GM21717 (cell line): Measurements from ENCODE around the gene MX2.

Source experiments
- ATAC-seq: cut with Tn5 transposase; IDR thresholded peaks from one replicate; pipeline ENCODE4 v1.9.1; 2021; ENCODE audit warnings: mild to moderate bottlenecking, moderate library complexity; ENCODE audit not compliant: unreplicated experiment

The MX2 gene

GRCh38 chr21:41378849-41379248, 17.0 kb downstream of the MX2 start:
- ATAC-seq: no peak

DNA sequence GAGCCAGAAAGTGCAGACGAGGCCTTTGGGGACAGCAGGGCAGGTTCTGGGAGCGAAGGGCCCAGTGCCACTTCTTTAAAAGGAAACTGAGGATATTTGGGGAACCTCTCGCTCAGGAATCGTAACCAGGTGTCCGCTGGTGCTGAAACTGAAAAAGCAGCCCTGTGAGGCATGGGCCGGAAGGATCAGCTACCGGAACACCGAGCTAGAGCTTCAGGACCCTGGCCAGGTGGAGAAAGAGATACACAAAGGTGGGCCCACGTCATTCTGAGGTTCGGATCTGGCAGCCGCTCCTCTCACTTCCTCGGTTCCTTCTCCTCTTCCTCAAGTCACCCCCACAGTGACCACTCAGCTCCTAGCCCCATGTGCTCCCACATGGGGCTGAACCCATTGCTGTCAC, 18.1 kb downstream of the MX2 start:
- no peak for ATAC-seq

DNA sequence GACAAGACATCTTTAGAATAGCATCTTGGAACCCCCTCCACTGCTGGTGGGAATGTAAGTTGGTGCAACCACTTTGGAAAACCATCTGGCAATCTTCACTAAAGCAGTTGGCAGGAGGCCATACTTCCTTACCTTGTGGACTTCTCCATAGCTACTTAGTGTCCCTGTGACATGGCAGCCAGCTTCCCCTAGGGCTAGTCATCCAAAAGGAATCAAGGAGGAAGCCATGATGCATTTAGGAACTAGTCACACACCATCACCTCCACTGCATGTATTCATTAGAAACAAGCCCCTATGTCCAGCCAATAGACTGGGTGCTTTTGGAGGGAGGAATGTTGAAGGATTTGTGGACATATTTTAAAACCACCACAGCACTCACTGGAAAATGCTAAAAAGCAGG, 19.9 kb downstream of the MX2 start:
- ATAC-seq: no peak

- no peak for ATAC-seq
These were observed 25.4 kb downstream of the MX2 start for GRCh38 chr21:41387042-41387819.

GRCh38 chr21:41387824-41388223, 26.0 kb downstream of the MX2 start:
- no peak for ATAC-seq

DNA sequence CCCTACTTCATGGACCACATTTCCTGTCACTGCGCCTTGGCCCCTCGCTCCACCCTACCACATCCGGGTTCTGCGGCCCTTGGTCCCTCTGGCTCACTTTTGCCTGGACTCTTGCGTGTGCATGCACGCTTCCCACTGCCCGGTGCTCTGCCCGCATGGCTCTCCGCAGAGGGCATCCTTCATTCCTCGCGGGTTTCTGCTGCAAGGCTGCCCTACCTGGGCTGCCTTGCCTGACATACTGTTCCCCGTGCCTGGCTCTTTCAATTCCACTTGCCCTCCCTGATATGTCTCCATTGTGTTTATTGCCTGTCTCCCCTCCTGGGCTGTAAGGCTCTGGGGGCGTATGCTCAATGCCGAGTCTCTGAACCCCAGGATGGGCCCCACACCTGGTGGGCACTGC, 26.4 kb downstream of the MX2 start:
- ATAC-seq: no peak

- no peak for ATAC-seq
These were observed 28.3 kb downstream of the MX2 start for GRCh38 chr21:41390043-41390639.

DNA sequence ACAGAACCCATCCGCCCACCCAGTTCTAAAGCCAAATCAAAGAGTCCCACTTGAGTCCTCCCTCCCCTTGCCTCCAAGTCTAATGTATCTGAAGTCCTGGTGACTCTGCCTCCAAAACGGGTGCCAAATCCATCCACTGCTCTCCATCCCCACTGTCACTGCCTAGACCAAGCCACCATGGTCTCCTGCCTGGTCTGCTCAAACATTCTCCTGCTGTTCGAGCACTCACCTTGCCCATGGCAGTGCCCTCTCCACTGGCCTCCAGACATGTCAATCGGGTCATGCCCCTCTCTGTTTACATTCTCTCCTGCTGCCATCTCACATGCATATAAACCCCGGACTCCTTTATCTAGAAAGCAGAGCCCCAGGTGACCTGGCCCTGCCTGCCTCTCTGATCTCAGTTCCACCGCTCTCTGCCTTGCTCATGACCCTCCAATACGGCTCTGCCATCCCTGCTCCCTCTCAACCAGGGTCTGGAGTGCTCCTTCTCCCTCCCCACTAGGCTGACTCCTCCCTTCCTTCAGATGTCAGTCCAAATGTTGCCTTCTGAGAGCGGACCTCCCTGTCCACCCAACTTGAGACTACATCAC, 32.1 kb downstream of the MX2 start:
- ATAC-seq: no peak

DNA sequence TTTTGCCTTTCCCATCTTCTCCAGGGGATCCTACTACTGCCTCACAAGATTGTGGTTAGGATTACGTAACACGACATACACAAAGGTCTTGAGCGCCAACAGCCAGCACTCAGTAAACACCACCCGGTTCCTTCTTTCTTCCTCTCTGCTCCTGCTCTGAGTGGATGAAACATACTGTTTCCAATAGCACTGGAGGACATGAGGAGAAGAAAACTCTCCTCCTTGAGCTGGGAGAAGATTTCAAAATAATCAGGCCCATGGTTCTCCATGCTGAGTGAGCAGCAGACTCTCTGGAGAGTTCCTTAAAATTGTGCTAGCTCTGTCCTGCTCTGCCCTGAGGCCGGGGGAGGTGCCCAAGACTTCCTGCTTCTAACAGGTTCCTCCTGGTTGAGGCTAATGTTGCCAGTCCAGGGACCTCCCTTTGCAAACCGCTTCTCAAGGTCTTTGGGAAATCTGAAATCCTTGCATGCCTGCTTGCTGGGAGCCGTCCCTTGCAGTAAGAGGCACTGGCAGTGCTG, 34.8 kb downstream of the MX2 start:
- ATAC-seq: no peak

- no peak for ATAC-seq
These were observed 35.7 kb downstream of the MX2 start for GRCh38 chr21:41397471-41397891.

DNA sequence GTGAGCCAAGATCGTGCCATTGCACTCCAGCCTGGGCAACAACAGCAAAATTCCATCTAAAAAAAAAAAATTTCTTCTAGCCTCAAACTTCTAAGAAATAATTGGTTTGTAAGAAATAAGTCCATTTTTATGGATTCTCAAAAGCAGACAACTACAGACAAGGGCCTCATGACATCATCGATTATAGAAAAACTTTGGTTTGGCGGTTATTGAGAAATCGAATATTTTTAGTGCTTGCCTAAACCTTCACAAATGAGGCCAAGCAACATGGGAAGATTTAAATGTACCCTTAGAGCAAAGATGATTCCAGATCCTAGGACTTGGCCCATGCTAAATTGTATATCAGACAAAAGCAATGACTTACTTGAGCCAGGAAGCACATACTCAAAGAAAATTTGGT, 36.4 kb downstream of the MX2 start:
- ATAC-seq: no peak

GRCh38 chr21:41398831-41399230, 37.0 kb downstream of the MX2 start:
- ATAC-seq: no peak

DNA sequence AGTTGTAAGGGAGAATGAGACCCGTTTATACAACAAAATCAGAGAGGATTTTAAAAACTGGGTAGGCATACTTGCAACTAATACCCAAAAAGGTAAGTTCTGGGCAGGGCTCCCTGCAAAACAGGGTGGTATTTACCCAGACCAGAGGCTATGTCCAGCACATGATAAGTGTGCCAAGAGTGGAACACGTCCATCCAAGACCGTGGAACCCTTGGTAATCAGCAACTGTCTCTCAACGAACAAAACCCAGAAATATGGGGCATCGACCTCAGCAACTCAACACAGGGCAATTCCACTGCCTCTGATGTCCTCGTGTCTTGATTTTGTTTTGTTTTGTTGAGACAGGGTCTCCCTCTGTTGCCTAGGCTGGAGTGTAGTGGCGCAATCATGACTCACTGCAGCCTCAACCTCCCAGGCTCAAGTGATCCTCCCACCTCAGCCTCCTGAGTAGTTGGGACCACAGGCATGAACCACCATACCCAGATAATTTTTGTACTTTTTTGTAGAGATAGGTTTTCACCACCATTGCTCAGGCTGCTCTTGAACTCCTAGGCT, 37.5 kb downstream of the MX2 start:
- ATAC-seq: no peak

GRCh38 chr21:41402231-41402630, 40.4 kb downstream of the MX2 start:
- no peak for ATAC-seq

GRCh38 chr21:41402796-41403195, 41.0 kb downstream of the MX2 start:
- ATAC-seq: no peak

- ATAC-seq: no peak
These were observed 41.5 kb downstream of the MX2 start for GRCh38 chr21:41403331-41403730.

DNA sequence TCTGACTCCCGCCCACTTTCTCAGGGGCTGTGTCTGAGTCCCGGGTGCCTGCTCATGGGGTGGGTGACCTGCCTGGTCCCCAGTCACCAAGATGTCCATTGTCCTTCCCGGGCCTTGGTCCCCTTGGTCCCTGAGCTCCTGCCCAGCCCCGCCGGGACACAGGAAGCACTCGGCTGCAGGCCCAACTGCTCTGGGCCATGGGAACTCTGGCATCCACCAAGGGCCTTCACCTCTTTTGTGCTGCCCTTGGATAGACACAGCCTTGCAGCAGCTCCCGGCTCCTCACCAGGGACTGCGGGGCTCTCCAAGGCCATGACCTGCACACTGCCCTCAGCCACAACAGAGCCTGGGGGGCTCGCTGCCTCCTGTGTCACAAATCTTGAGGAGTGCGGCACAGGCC, 42.1 kb downstream of the MX2 start:
- no peak for ATAC-seq

DNA sequence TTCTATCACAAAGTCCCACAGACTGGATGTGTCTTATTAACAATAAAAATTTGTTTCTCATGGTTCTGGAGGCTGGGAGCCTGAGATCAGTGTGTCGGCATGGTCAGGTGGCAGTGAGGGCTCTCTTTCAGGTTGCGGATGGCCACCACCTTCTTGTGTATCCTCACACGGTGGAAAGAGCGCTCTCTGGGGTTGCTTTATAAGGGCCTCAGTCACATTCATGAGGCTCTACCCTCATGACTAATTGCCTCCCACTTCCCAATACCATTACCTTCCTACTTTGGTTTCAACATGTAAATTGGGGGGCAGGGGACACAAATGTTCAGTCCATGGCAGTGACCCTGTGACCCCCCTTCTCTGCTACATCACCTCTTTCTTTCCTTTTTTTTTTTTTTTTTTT, 43.5 kb downstream of the MX2 start:
- ATAC-seq: no peak

GRCh38 chr21:41406340-41406739, 44.5 kb downstream of the MX2 start:
- ATAC-seq: no peak

DNA sequence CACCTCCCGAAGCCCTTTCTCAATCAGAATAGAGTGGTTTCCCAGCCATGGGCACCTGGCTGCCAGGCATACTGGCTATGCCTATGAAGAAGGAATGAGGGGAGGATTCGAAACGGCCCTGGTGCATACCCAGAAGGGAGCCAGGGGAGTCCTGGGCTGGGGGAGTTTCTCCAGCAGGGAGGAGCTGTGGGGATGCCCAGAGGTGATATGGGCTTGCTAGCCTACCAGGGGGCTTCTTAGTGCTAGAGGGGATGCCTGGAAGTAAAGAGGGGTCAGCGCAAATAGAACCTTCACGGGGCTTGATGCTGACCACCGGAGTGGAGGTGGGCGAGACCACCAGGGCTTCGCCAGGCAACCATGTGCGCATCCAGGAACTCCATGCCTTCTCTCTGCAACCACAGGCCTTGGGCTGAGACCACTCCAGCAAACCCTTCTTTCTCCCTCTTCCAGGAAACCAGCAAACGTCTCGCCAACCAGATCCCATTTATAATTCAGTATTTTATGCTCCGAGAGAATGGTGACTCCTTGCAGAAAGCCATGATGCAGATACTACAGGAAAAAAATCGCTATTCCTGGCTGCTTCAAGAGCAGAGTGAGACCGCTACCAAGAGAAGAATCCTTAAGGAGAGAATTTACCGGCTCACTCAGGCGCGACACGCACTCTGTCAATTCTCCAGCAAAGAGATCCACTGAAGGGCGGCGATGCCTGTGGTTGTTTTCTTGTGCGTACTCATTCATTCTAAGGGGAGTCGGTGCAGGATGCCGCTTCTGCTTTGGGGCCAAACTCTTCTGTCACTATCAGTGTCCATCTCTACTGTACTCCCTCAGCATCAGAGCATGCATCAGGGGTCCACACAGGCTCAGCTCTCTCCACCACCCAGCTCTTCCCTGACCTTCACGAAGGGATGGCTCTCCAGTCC, 46.0 kb downstream of the MX2 start:
- ATAC-seq: no peak

DNA sequence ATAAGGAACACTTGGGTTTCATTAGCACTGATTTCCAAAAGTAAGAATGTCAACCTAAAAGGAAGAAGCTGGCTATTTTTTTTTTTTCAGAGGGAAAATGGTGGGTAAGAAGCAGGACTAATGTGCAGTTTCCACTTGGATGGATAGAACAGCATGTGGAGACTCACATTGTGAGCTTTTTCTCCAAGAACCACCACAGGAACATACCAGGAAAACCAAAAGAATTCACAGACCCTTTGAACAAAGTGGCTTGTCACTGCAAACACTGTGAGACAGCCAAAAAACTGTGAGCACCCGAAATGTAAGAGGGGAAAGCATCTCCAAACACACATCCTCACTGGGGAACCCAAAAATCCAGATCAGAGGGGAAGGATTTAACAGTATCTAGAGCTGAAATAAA, 48.5 kb downstream of the MX2 start:
- no peak for ATAC-seq
